ENCODE data around the gene BPGM. TPM values are rescaled to one million over a fixed set of nuclear protein-coding genes. Genes with fewer than 3 reads are reported as not detected.

Gene BPGM
- total and polyA plus RNA-seq, 2 donors (not counting 1 experiment from before 2014, with no cell fraction given): 7.0 to 9.7 TPM

DNA sequence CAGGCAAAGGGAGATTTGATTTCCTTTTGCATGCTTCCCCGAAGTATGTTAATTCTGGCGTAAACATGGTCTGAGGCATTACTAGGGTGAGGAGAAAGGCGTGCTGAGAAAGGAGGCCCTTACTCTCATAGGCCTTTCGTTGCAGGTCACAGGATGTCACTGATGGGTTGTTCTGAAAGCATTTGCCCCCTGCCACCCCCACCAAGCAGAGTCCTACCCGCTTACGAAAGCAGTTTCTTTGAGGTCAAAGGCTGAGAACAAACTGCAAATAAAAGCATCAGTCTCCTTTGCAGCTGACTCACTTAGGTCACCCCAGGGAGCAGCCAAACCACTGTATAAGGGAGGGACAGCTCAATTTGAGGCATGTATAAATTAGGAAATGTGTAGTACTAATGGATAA, 57.1 kb downstream of the BPGM start:
- no peaks in the 10 kb centered on the region for H3K9me3 ChIP-seq (ENCODE audit: control extremely low read depth in 1 of 3, control insufficient read depth in 2 of 3, insufficient read depth in 1 of 3, low read length in 2 of 3)
- no peaks in the 10 kb centered on the region for H3K27me3 ChIP-seq (replicated peaks in 1 of 4; ENCODE audit: control extremely low read depth in 1 of 4, control insufficient read depth in 3 of 4, insufficient read depth in 4 of 4, low read length in 3 of 4)
- no peak for DNase-seq
- H3K79me2 ChIP-seq (ENCODE audit: control insufficient read depth, insufficient read depth, low read length): no peaks in the 10 kb centered on the region
- no peaks in the 10 kb centered on the region for H3K9me3 Mint-ChIP-seq (ENCODE audit: insufficient read depth)
- no peaks in the 10 kb centered on the region for H4K20me1 ChIP-seq (ENCODE audit: control insufficient read depth, insufficient read depth, low read length, poor library complexity, severe bottlenecking)
- intact Hi-C loops (cut with micrococcal nuclease): no loop called here
- H3K36me3 ChIP-seq (replicated peaks in 1 of 2; ENCODE audit: control extremely low read depth in 1 of 2, control insufficient read depth in 1 of 2, extremely low read depth in 1 of 2, insufficient read depth in 2 of 2, low read length in 1 of 2): no peaks in the 10 kb centered on the region
- H3K27me3 Mint-ChIP-seq: peaks cover 12% of the 10 kb centered on the region
- ATAC-seq (ENCODE audit: low read depth): no peak
- WGBS (ENCODE audit: insufficient coverage): 96% methylated on average over 3 of the region's 6 CpGs
- H3K4me3 ChIP-seq (ENCODE audit: control extremely low read depth in 1 of 5, extremely low read depth in 1 of 5, insufficient read depth in 1 of 5, low read depth in 2 of 5, low read length in 4 of 5): no peak overlapping the region
- H3K9ac ChIP-seq (ENCODE audit: low read length): no peak overlapping the region
- POLR2A ChIA-PET: no interaction called here
- H3K4me1 Mint-ChIP-seq: no peaks in the 10 kb centered on the region
- H2AFZ ChIP-seq (ENCODE audit: insufficient read depth, low read depth, low read length, poor library complexity, severe bottlenecking): no peak overlapping the region
- H3K4me1 ChIP-seq (ENCODE audit: control insufficient read depth in 2 of 2, insufficient read depth in 2 of 2, low read length in 2 of 2): no peaks in the 10 kb centered on the region
- TF ChIP-seq, protein P1, sequence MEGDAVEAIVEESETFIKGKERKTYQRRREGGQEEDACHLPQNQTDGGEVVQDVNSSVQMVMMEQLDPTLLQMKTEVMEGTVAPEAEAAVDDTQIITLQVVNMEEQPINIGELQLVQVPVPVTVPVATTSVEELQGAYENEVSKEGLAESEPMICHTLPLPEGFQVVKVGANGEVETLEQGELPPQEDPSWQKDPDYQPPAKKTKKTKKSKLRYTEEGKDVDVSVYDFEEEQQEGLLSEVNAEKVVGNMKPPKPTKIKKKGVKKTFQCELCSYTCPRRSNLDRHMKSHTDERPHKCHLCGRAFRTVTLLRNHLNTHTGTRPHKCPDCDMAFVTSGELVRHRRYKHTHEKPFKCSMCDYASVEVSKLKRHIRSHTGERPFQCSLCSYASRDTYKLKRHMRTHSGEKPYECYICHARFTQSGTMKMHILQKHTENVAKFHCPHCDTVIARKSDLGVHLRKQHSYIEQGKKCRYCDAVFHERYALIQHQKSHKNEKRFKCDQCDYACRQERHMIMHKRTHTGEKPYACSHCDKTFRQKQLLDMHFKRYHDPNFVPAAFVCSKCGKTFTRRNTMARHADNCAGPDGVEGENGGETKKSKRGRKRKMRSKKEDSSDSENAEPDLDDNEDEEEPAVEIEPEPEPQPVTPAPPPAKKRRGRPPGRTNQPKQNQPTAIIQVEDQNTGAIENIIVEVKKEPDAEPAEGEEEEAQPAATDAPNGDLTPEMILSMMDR (IDR thresholded peaks at IDR 0.05): no peak
- no peak for TF ChIP-seq EZH2 (IDR thresholded peaks at IDR 0.05; ENCODE audit: borderline replicate concordance, insufficient read depth, low read depth, low read length, poor library complexity, severe bottlenecking)
- H3K27ac Mint-ChIP-seq: no peak overlapping the region
- CTCF ChIA-PET: interaction anchor here (0.9 to 3.7 kb wide), 2 partner anchors 67 to 70 kb away, joined by 5 to 43 read pairs; no protein-coding TSS in a partner anchor
- no peak overlapping the region for H3K27ac ChIP-seq (ENCODE audit: low read length in 2 of 2)
- no peak overlapping the region for H3K4me2 ChIP-seq (replicated peaks; ENCODE audit: low read depth, low read length, poor library complexity, severe bottlenecking)
- no peak overlapping the region for H3K4me3 Mint-ChIP-seq

DNA sequence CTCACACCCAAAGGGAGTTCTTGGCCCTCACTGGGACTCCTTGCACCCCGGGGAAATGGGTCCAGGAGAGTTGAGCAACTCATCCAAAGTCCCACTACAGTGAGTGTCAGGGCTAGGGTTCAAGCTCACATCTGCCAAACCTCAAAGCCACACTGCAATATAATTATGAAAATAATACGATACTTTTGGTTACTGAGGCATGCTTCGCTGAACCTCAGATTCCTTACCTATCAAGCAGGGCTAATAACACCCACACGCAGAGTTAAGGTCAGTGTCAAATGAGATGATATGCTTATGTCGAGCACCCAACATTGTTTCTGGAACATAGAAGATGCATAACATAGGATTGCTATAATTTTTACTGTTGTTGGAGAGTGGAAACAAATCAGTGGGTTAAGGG, 58.2 kb downstream of the BPGM start:
- ChIA-PET CTCF (no interaction called here), POLR2A (no interaction called here)
- Mint-ChIP-seq H3K4me3 (no peak overlapping the region), H3K27me3 (peaks cover 12% of the 10 kb centered on the region), H3K4me1 (no peaks in the 10 kb centered on the region), H3K27ac (no peak overlapping the region), H3K9me3 (ENCODE audit: insufficient read depth) (no peaks in the 10 kb centered on the region)
- DNase-seq (no peak), ATAC-seq (ENCODE audit: low read depth) (no peak)
- 67% methylated on average over 1 of the region's 5 CpGs for WGBS (ENCODE audit: insufficient coverage)
- intact Hi-C loops (cut with micrococcal nuclease): no loop called here
- Histone ChIP-seq H2AFZ (ENCODE audit: insufficient read depth, low read depth, low read length, poor library complexity, severe bottlenecking) (no peak overlapping the region), H3K9ac (ENCODE audit: low read length) (no peak overlapping the region), H3K27me3 (replicated peaks in 1 of 4; ENCODE audit: control extremely low read depth in 1 of 4, control insufficient read depth in 3 of 4, insufficient read depth in 4 of 4, low read length in 3 of 4) (no peaks in the 10 kb centered on the region), H3K36me3 (replicated peaks in 1 of 2; ENCODE audit: control extremely low read depth in 1 of 2, control insufficient read depth in 1 of 2, extremely low read depth in 1 of 2, insufficient read depth in 2 of 2, low read length in 1 of 2) (no peaks in the 10 kb centered on the region), H4K20me1 (ENCODE audit: control insufficient read depth, insufficient read depth, low read length, poor library complexity, severe bottlenecking) (no peaks in the 10 kb centered on the region), H3K4me1 (ENCODE audit: control insufficient read depth in 2 of 2, insufficient read depth in 2 of 2, low read length in 2 of 2) (no peaks in the 10 kb centered on the region), H3K79me2 (ENCODE audit: control insufficient read depth, insufficient read depth, low read length) (no peaks in the 10 kb centered on the region), H3K27ac (ENCODE audit: low read length in 2 of 2) (no peak overlapping the region), H3K4me3 (ENCODE audit: control extremely low read depth in 1 of 5, extremely low read depth in 1 of 5, insufficient read depth in 1 of 5, low read depth in 2 of 5, low read length in 4 of 5) (no peak overlapping the region), H3K4me2 (replicated peaks; ENCODE audit: low read depth, low read length, poor library complexity, severe bottlenecking) (no peak overlapping the region), H3K9me3 (ENCODE audit: control extremely low read depth in 1 of 3, control insufficient read depth in 2 of 3, insufficient read depth in 1 of 3, low read length in 2 of 3) (no peaks in the 10 kb centered on the region)
- TF ChIP-seq, protein P1 (IDR thresholded peaks at IDR 0.05): no peak
- TF ChIP-seq EZH2 (IDR thresholded peaks at IDR 0.05; ENCODE audit: borderline replicate concordance, insufficient read depth, low read depth, low read length, poor library complexity, severe bottlenecking): no peak
